Stimulated activated CD4-positive, alpha-beta T cell treated with anti-CD3 and anti-CD28 coated beads, Interleukin-1b, Interleukin-23, amount 100 ng/mL, for 48 hours (primary cell): ENCODE results near the gene KRT80.

ENCODE experiments used
- DNase-seq: peaks from one replicate; pipeline ENCODE4 v3.0.0-alpha.2; 2020

KRT80 gene

GRCh38 chr12:52197371-52198231 is 5.8 kb upstream of the KRT80 start:
- no peak for DNase-seq

DNA sequence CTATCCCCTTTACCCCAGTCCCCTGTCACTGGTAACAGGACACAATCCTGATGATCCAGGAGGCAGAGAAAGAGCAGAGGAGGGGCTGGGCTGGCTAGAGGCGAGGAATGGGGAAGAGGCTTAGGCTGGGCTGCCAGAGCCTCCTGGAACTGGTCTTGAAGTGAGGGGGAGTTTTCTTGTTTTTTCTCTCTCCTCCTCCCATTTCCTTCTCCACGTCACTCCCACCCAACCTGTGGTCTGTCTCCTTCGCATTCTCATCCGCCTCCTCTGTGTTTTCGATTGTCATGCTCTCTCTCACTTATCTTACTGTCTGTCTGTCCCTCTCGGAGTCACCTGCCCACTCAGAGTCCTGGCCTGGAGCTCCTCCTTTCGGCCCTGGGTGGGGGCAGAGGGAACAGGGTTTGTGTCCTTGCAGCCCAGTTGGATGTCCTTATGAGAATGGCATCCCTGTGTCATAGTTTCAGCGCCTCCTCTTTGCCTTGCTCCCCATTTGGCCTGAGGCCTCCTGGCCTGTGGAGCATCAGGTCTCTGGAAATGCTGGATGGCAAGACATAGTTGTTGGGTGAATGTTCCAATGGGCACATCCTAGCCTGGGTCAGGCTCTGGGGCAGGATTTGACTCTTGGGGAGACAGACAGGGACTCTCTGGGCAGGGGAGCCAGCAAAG is 3.4 kb upstream of the KRT80 start:
- no peak for DNase-seq

- no peak for DNase-seq
These were observed 2.2 kb upstream of the KRT80 start for GRCh38 chr12:52193991-52194390.

GRCh38 chr12:52193532-52193931 is 1.7 kb upstream of the KRT80 start:
- no peak for DNase-seq

GRCh38 chr12:52190860-52191729 is 719 bp downstream of the KRT80 start:
- no peak for DNase-seq

- no peak for DNase-seq
These were observed 2.2 kb downstream of the KRT80 start for GRCh38 chr12:52189376-52190174.

DNA sequence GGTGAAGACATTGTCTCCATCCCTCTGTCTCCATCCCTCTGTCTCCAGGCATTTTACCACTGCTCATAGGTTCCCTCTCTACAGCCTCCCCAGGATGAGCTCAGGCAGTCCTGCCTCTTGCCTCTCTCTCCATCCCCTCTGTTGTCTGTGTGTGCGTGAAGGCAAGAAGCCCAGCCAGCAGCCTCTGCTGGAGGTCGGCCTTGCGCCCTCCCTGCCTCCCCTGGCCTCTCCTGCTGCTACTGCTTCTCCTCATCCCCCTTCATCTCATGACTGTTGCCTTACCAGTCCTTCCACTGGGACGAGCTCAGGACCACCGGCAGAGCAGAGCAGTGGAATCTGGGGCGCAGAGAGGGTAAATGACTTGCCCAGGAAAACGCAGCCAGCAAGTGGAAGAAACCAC is 3.2 kb downstream of the KRT80 start:
- no peak for DNase-seq

- no peak for DNase-seq
These were observed 4.2 kb downstream of the KRT80 start for GRCh38 chr12:52187640-52188039.

- no peak for DNase-seq
These were observed 4.6 kb downstream of the KRT80 start for GRCh38 chr12:52187206-52187605.

- DNase-seq: no peak
These were observed 5.5 kb downstream of the KRT80 start for GRCh38 chr12:52186118-52186840.

- DNase-seq: no peak
These were observed 6.3 kb downstream of the KRT80 start for GRCh38 chr12:52185400-52185967.

DNA sequence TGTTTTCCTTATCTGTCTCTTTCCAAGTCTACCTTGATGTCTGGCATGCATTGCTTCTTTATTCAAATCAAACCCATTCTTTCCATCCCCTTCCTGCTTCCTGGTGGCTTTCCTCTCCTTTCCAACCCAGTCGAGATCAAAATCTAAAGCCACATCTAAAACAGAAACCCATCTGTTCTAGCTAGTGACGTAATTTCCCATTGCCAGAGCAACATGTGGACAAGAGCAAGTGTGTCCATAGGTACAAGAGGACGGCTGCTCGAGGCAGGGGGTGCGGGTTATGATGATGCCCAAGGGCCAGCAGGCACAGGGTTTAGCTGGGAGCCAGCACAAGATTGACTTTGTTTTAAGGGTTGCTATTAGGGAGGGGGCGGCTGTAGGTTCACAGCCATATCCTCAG is 7.0 kb downstream of the KRT80 start:
- no peak for DNase-seq

DNA sequence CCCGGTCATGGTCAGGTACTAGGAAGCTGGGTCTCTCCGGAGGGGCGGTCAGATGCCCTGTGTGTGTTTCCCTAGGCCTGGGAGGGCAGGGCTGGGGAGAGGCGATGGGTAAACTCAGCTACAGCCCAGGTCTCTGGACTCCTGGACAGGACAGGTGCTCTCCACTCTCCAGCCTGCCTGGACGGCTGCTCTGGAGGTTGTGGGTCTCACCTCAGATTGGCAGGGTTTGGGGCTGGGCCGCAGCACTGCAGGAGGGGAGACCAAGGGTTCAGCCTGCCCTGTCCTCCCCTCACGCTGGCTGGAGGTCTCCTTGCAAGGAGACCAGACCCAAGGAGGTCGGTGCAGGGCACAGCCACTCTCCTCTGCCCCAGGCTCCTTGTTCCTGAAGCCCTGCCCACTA is 7.8 kb downstream of the KRT80 start:
- DNase-seq: no peak

GRCh38 chr12:52183544-52183910 is 8.3 kb downstream of the KRT80 start:
- no peak for DNase-seq

- DNase-seq: no peak
These were observed 8.8 kb downstream of the KRT80 start for GRCh38 chr12:52182898-52183543.

DNA sequence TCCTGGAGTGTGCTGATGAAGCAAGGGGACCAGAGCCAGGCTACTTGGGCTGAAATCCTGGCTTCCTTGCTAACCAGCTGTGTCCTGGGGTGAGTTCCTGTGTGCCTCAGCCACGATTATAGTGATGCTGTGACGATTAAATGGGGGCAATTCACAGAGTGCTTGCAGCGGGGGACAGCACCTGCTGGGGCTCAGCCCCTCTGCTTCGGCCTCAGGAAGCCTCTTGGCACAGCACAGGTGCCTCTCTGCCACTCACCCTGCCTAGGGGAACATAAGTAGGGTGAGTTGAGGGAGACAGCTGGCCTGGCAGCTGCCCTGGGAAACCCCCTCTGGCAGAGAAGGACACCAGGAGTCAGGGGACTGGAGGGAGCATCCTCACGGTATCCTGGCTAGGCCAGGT is 9.4 kb downstream of the KRT80 start:
- DNase-seq: no peak

DNA sequence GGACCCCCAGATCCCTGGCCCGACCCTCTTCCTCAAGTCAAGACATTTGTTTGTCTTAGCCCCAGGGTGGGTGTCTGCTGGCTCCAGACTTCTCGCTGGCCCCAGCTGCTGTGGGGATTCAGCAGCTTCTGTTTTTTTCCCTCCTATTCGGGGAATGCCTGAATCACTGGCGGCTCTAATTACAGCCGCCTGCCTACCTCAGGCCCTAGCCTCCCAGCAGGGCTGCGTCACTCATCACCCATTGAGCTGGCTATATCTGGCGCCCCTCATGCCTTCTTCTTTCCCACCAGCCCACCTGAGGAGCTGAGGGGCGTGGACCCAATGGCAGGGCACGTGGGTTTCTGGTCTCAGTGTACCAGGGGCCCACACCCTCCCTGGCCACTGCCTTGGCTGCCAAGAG is 10.1 kb downstream of the KRT80 start:
- no peak for DNase-seq

GRCh38 chr12:52180971-52181628 is 10.7 kb downstream of the KRT80 start:
- DNase-seq: no peak

DNA sequence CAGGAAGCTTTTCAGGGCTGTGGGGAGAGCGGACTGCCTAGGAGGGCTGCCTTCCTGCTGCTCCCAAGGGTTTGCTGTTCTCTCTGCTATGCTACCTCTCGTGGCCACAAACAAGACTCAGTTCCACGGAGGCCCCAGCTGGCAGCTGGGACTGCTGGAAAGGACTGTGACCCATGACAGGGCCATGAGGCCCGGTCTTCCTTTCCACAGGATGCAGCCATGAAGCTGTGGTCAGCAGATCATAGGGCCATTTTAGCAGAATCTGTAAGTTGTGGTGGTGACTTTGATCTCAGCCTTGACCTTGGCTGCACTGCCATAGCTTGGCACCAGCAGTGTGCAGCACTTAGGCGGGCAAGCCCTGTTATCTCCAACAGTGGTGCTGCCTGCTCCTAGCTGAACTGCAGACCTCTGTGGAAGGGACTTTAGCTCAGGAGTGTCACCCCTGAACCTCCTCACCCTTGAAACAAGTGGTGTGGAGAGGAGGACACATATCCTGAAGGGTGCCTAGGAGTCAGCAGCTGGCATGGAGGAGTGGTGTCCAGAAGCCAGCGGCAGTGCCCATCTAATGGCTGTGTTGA is 12.3 kb downstream of the KRT80 start:
- no peak for DNase-seq

DNA sequence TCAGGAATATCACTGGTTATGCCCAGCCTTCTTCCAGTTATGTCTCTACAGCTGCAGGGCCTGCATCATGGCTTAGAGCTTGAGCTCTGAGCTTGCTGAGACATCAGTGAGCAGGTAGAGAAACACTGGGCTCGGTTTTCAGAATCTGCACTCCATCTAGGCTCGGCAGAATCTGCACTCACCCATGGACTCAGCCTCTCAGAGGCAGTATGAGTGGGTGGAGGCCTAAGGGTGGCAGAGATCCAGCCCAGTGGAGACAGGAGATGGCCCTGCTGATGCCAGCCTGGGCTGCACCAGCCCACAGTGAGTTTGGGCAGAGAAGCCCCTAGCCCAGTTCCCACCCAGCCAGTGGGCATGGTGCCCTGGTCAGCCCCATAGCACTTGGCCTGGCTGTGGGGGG is 12.8 kb downstream of the KRT80 start:
- no peak for DNase-seq
